Measurements from ENCODE around the gene ARHGAP32. TPM values are rescaled to one million over a fixed set of nuclear protein-coding genes. Genes with fewer than 3 reads are reported as not detected.
"Not testable (repeated sequence)": the region's sequence is repeated elsewhere in the genome, so short reads cannot be mapped to it uniquely, and the experiment has no call there.

ARHGAP32 gene
- total RNA-seq, 1 donor from 2014 or later: 79.9 TPM

- FAIRE-seq; DNase-seq (ENCODE audit: low spot score in 2 of 2): not testable (repeated sequence)
Observed at GRCh38 chr11:128919635-128920034, 272.5 kb downstream of the ARHGAP32 start.

GRCh38 chr11:128919216-128919615 lies 272.9 kb downstream of the ARHGAP32 start:
- no peak for DNase-seq (ENCODE audit: low spot score in 2 of 2)
- no peak for FAIRE-seq

- DNase-seq (ENCODE audit: low spot score in 2 of 2) (no peak), FAIRE-seq (no peak)
Observed at GRCh38 chr11:128917144-128917724, 274.9 kb downstream of the ARHGAP32 start.

GRCh38 chr11:128916681-128917080 lies 275.4 kb downstream of the ARHGAP32 start:
- FAIRE-seq (no peak), DNase-seq (ENCODE audit: low spot score in 2 of 2) (no peak)

GRCh38 chr11:128916037-128916572 lies 276.0 kb downstream of the ARHGAP32 start:
- FAIRE-seq (no peak), DNase-seq (ENCODE audit: low spot score in 2 of 2) (no peak)

GRCh38 chr11:128915149-128915521 lies 277.0 kb downstream of the ARHGAP32 start:
- FAIRE-seq (no peak), DNase-seq (ENCODE audit: low spot score in 2 of 2) (no peak)

Small RNA genes within 50 kb of the gene (small RNA-seq; reads per million reads assigned to genes)
- gene RF00019 (not detected), gene RNU6-874P (not detected), gene RNU6-876P (not detected)

Other genes starting within 250 kb of the ARHGAP32 start
- gene TP53AIP1, start 249.5 kb downstream of the ARHGAP32 start, total RNA-seq: 0.41 TPM
- gene BARX2, start 183.5 kb upstream of the ARHGAP32 start, total RNA-seq: not detected

Data from frontal cortex (tissue), 4 donors.